Measurements from ENCODE around the gene ART4. TPM values are rescaled to one million over a fixed set of nuclear protein-coding genes. Genes with fewer than 3 reads are reported as not detected.

The ART4 gene
- total RNA-seq, 1 experiment from 2014 or later, result not detected

- H3K27ac Mint-ChIP-seq (ENCODE audit: unreplicated experiment), result no peak overlapping the region
- H3K4me1 Mint-ChIP-seq (ENCODE audit: low read depth, unreplicated experiment), result no peaks in the 10 kb centered on the region
Observed at GRCh38 chr12:14795028-14795448, 48.3 kb downstream of the ART4 start.

DNA sequence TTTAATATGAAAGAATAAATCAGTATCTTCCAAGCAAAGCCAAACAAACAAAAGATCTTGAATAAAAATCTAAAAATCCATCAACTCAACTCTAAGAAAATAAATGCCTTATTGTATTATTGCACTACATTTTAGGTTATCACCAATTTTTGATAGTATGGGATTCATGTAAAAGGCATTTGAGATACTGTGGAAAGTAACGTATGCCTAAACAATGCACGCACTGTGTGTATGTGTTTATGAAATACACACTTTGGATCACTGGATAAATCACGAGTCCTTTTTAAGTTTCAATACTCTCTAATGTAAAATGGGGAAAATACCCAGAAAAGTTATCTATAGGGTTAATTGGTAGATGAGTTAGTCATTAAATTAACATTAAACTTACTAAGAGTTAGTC, 57.8 kb downstream of the ART4 start:
- Mint-ChIP-seq H3K9me3 (ENCODE audit: low read depth, unreplicated experiment) (no peaks in the 10 kb centered on the region), H3K36me3 (ENCODE audit: insufficient read depth, unreplicated experiment) (peaks cover 42% of the 10 kb centered on the region), H3K27ac (ENCODE audit: unreplicated experiment) (no peak overlapping the region), H3K4me1 (ENCODE audit: low read depth, unreplicated experiment) (no peaks in the 10 kb centered on the region), H3K27me3 (ENCODE audit: unreplicated experiment) (no peaks in the 10 kb centered on the region), H3K4me3 (ENCODE audit: low read depth, unreplicated experiment) (no peak overlapping the region)
- TF ChIP-seq CTCF (IDR thresholded peaks at IDR 0.05; ENCODE audit: unreplicated experiment), result no peak
- CTCF ChIA-PET, result no interaction called here
- intact Hi-C loops (cut with micrococcal nuclease; ENCODE audit: unreplicated experiment), result no loop called here
- DNase-seq, result no peak
- BruUV-seq (replicated peaks), result no TSS peak

More at GRCh38 chr12:14795028-14795448, 48.3 kb downstream of the ART4 start:
- DNase-seq, result no peak
- Mint-ChIP-seq H3K27me3 (ENCODE audit: unreplicated experiment) (no peaks in the 10 kb centered on the region), H3K36me3 (ENCODE audit: insufficient read depth, unreplicated experiment) (peaks cover 71% of the 10 kb centered on the region), H3K9me3 (ENCODE audit: low read depth, unreplicated experiment) (no peaks in the 10 kb centered on the region), H3K4me3 (ENCODE audit: low read depth, unreplicated experiment) (no peak overlapping the region)
- no peak for TF ChIP-seq CTCF (IDR thresholded peaks at IDR 0.05; ENCODE audit: unreplicated experiment)
- BruUV-seq (replicated peaks), result no TSS peak
- CTCF ChIA-PET, result no interaction called here
- intact Hi-C loops (cut with micrococcal nuclease; ENCODE audit: unreplicated experiment), result no loop called here

GRCh38 chr12:14784471-14784870, 58.9 kb downstream of the ART4 start:
- BruUV-seq (replicated peaks), result no TSS peak
- no peak overlapping the region for H3K4me3 Mint-ChIP-seq (ENCODE audit: low read depth, unreplicated experiment)
- no peaks in the 10 kb centered on the region for H3K27me3 Mint-ChIP-seq (ENCODE audit: unreplicated experiment)
- no peak for DNase-seq
- H3K27ac Mint-ChIP-seq (ENCODE audit: unreplicated experiment), result no peak overlapping the region
- intact Hi-C loops (cut with micrococcal nuclease; ENCODE audit: unreplicated experiment), result no loop called here
- H3K4me1 Mint-ChIP-seq (ENCODE audit: low read depth, unreplicated experiment), result no peaks in the 10 kb centered on the region
- no peaks in the 10 kb centered on the region for H3K9me3 Mint-ChIP-seq (ENCODE audit: low read depth, unreplicated experiment)
- CTCF ChIA-PET, result no interaction called here
- TF ChIP-seq CTCF (IDR thresholded peaks at IDR 0.05; ENCODE audit: unreplicated experiment), result no peak
- H3K36me3 Mint-ChIP-seq (ENCODE audit: insufficient read depth, unreplicated experiment), result peaks cover 31% of the 10 kb centered on the region

- no peak overlapping the region for H3K27ac Mint-ChIP-seq (ENCODE audit: unreplicated experiment)
- no peak for DNase-seq
- no peak for TF ChIP-seq CTCF (IDR thresholded peaks at IDR 0.05; ENCODE audit: unreplicated experiment)
- CTCF ChIA-PET, result no interaction called here
- H3K4me1 Mint-ChIP-seq (ENCODE audit: low read depth, unreplicated experiment), result peaks cover 8% of the 10 kb centered on the region
- no TSS peak for BruUV-seq (replicated peaks)
- intact Hi-C loops (cut with micrococcal nuclease; ENCODE audit: unreplicated experiment), result no loop called here
- H3K36me3 Mint-ChIP-seq (ENCODE audit: insufficient read depth, unreplicated experiment), result peaks cover 17% of the 10 kb centered on the region
- H3K4me3 Mint-ChIP-seq (ENCODE audit: low read depth, unreplicated experiment), result no peak overlapping the region
- H3K27me3 Mint-ChIP-seq (ENCODE audit: unreplicated experiment), result no peaks in the 10 kb centered on the region
- no peaks in the 10 kb centered on the region for H3K9me3 Mint-ChIP-seq (ENCODE audit: low read depth, unreplicated experiment)
Observed at GRCh38 chr12:14782756-14783155, 60.6 kb downstream of the ART4 start.

All from Calu3 (cell line).